ENCODE measurements around the gene RAD9A. TPM values are rescaled to one million over a fixed set of nuclear protein-coding genes. Genes with fewer than 3 reads are reported as not detected.

RAD9A gene
- total and polyA plus RNA-seq, 9 of the 15 experiments (the other 6 are each of a cell fraction or from before 2014, with no cell fraction given): 1.4 to 41.2 (median 16.1) TPM

DNA sequence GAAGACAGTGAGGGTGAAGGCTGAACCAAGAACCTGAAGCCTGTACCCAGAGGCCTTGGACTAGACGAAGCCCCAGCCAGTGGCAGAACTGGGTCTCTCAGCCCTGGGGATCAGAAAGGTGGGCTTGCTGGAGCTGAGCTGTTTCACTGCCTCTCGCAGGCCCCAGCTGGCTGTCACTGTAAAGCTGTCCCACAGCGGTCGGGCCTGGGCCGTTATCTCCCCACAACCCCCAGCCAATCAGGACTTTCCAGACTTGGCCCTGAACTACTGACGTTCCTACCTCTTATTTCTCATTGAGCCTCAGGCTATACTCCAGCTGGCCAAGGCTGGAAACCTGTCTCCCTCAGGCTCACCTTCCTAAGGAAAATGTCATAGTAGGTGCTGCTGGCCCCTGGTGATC is 5.8 kb downstream of the RAD9A start:
- CTCF ChIA-PET (ENCODE audit: low intra/inter-chr PET ratio): no interaction called here
- Histone ChIP-seq H2AFZ (ENCODE audit: low read depth, low read length) (no peak overlapping the region), H3K79me2 (ENCODE audit: control insufficient read depth, insufficient read depth, low read length) (peaks cover 26% of the 10 kb centered on the region), H3K36me3 (ENCODE audit: control insufficient read depth, insufficient read depth, low read length) (peaks cover 69% of the 10 kb centered on the region), H3K9me3 (replicated peaks; ENCODE audit: control insufficient read depth, insufficient read depth, low read depth, low read length) (no peaks in the 10 kb centered on the region), H4K20me1 (replicated peaks; ENCODE audit: control insufficient read depth, insufficient read depth, low read length) (peaks cover 4% of the 10 kb centered on the region; the same call in 1 of the 2 replicates), H3K4me3 (no peak overlapping the region), H3K9me1 (ENCODE audit: control insufficient read depth, insufficient read depth, low read length) (peaks cover 1% of the 10 kb centered on the region), H3K4me1 (replicated peaks in 1 of 2; ENCODE audit: control insufficient read depth in 2 of 2, insufficient read depth in 2 of 2, low read length in 2 of 2) (peaks cover 21 to 76% of the 10 kb centered on the region in 2 experiments), H3K4me2 (ENCODE audit: insufficient read depth, low read length) (no peak overlapping the region), H3K27ac (ENCODE audit: extremely low read depth, low read depth, low read length) (peak overlapping the region; percentile 43; the same call in 2 of the 3 replicates), H3K27me3 (ENCODE audit: control insufficient read depth in 2 of 2, insufficient read depth in 2 of 2, low read length in 2 of 2) (no peaks in the 10 kb centered on the region), H3K9ac (ENCODE audit: insufficient read depth in 1 of 2, low read depth in 2 of 2, low read length in 2 of 2) (peak overlapping the region; percentile 12 to 65; a peak in 3 of 4 replicates)
- POLR2A ChIA-PET: interaction anchor here (0.5 to 1.3 kb wide), 5 partner anchors 8 to 83 kb away, joined by 3 to 5 read pairs (median 3); no protein-coding TSS in a partner anchor
- in situ Hi-C loops (cut with MboI): no loop called here
- DNase-seq (ENCODE audit: extremely low read depth in 1 of 4, low spot score in 3 of 4): peak in 3 of 4 experiments; percentile 17 to 61 (median 60)
- BruUV-seq (replicated peaks): no TSS peak
- 45% methylated on average over 6 of the region's 6 CpGs for WGBS (ENCODE audit: insufficient coverage, low coverage, missing lambda C conversion rate)
- intact Hi-C loops (cut with micrococcal nuclease): no loop called here
- ATAC-seq: peak; percentile 4
- FAIRE-seq: peak; percentile 59
- no peak for TF ChIP-seq HDAC8 (tag; IDR thresholded peaks at IDR 0.05)
- no peak for TF ChIP-seq KDM2B (CRISPR knock-in tag; IDR thresholded peaks at IDR 0.05)
- TF ChIP-seq, protein P1, sequence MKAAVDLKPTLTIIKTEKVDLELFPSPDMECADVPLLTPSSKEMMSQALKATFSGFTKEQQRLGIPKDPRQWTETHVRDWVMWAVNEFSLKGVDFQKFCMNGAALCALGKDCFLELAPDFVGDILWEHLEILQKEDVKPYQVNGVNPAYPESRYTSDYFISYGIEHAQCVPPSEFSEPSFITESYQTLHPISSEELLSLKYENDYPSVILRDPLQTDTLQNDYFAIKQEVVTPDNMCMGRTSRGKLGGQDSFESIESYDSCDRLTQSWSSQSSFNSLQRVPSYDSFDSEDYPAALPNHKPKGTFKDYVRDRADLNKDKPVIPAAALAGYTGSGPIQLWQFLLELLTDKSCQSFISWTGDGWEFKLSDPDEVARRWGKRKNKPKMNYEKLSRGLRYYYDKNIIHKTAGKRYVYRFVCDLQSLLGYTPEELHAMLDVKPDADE (conservative IDR thresholded peaks at IDR 0.05; ENCODE audit: control insufficient read depth, low read depth, low read length): 0 out of 2 replicates have a peak, but pooled peaks have one; percentile 36
- peak; percentile 95 for TF ChIP-seq TGIF2 (CRISPR knock-in tag; IDR thresholded peaks at IDR 0.05)
- TF ChIP-seq, protein P2, sequence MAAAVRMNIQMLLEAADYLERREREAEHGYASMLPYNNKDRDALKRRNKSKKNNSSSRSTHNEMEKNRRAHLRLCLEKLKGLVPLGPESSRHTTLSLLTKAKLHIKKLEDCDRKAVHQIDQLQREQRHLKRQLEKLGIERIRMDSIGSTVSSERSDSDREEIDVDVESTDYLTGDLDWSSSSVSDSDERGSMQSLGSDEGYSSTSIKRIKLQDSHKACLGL (CRISPR knock-in tag; IDR thresholded peaks at IDR 0.05; ENCODE audit: borderline replicate concordance, poor library complexity, severe bottlenecking): no peak
- no peak for TF ChIP-seq ZFX (CRISPR knock-in tag; IDR thresholded peaks at IDR 0.05)
- no peak for TF ChIP-seq PYGO2 (tag; IDR thresholded peaks at IDR 0.05)
- peak; percentile 32 for TF ChIP-seq POLR2B (IDR thresholded peaks at IDR 0.05; ENCODE audit: low read depth, partially characterized antibody)
- peak; percentile 44; the same call in 1 of the 2 replicates for TF ChIP-seq SUPT5H (IDR thresholded peaks at IDR 0.05)
- TF ChIP-seq RFX1 (IDR thresholded peaks at IDR 0.05): no peak
- TF ChIP-seq, protein P3, sequence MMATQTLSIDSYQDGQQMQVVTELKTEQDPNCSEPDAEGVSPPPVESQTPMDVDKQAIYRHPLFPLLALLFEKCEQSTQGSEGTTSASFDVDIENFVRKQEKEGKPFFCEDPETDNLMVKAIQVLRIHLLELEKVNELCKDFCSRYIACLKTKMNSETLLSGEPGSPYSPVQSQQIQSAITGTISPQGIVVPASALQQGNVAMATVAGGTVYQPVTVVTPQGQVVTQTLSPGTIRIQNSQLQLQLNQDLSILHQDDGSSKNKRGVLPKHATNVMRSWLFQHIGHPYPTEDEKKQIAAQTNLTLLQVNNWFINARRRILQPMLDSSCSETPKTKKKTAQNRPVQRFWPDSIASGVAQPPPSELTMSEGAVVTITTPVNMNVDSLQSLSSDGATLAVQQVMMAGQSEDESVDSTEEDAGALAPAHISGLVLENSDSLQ (IDR thresholded peaks at IDR 0.05): peak; percentile 7; the same call in 1 of the 2 replicates
- TF ChIP-seq, protein P4, sequence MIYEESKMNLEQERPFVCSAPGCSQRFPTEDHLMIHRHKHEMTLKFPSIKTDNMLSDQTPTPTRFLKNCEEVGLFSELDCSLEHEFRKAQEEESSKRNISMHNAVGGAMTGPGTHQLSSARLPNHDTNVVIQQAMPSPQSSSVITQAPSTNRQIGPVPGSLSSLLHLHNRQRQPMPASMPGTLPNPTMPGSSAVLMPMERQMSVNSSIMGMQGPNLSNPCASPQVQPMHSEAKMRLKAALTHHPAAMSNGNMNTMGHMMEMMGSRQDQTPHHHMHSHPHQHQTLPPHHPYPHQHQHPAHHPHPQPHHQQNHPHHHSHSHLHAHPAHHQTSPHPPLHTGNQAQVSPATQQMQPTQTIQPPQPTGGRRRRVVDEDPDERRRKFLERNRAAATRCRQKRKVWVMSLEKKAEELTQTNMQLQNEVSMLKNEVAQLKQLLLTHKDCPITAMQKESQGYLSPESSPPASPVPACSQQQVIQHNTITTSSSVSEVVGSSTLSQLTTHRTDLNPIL (CRISPR knock-in tag; IDR thresholded peaks at IDR 0.05): no peak
- TF ChIP-seq POLR2AphosphoS5 (IDR thresholded peaks at IDR 0.05; ENCODE audit: control insufficient read depth, insufficient read depth, low read depth, low read length): peak; percentile 19; the same call in 1 of the 2 replicates
- TF ChIP-seq TAF7 (tag; IDR thresholded peaks at IDR 0.05): no peak
- TF ChIP-seq KAT2B (IDR thresholded peaks at IDR 0.05; ENCODE audit: low read depth, low read length): no peak
